Gastroesophageal sphincter (tissue), 4 donors: ENCODE data around the gene RECQL5. TPM values are rescaled to one million over a fixed set of nuclear protein-coding genes. Genes with fewer than 3 reads are reported as not detected.

Experiments
- ATAC-seq: fragments of 150-250 bp; one replicate; pipeline ENCODE4 v1.9.1; 2016; ENCODE audit warnings: mild to moderate bottlenecking, moderate library complexity
- H3K27ac ChIP-seq, 4 donors: fragments of 200-600 bp; sonication (generic) in 3 of 4; 1 replicate in 3 of 4; 2 replicates in 1 of 4; pipeline ENCODE4 v1.5.1; 2016 to 2019
- H3K27me3 ChIP-seq: fragments of 200-600 bp; sonication (generic); one replicate; pipeline ENCODE4 v1.5.1; 2019
- H3K36me3 ChIP-seq, 2 donors: fragments of 200-600 bp; sonication (generic); one replicate each; pipeline ENCODE4 v1.5.1; 2019; ENCODE audit warnings: control low read depth in 1 of 2
- H3K4me1 ChIP-seq, 3 donors: fragments of 200-600 bp; sonication (generic); 1 replicate in 2 of 3; 2 replicates in 1 of 3; pipeline ENCODE4 v1.5.1; 2016 to 2019; ENCODE audit warnings: control low read depth in 2 of 3
- H3K4me3 ChIP-seq, 2 donors: fragments of 200-600 bp; sonication (generic); one replicate each; pipeline ENCODE4 v1.5.1; 2019; ENCODE audit warnings: mild to moderate bottlenecking in 1 of 2, moderate library complexity in 1 of 2
- H3K9me3 ChIP-seq, 3 donors: fragments of 200-600 bp; sonication (generic); one replicate each; pipeline ENCODE4 v1.5.1; 2017 to 2019; ENCODE audit warnings: control low read depth in 2 of 3
- CTCF ChIP-seq, 4 experiments: fragments of 200-600 bp in 2 of 4; fragments of 450-650 bp in 2 of 4; sonication (generic) in 1 of 4; IDR thresholded peaks; one replicate each; pipeline ENCODE4 v1.5.1; 2017 to 2019; ENCODE audit warnings: antibody characterized with exemption in 4 of 4, mild to moderate bottlenecking in 2 of 4, moderate library complexity in 2 of 4
- EP300 ChIP-seq: sonication (generic); formaldehyde crosslinking; IDR thresholded peaks from one replicate; pipeline ENCODE4 v1.6.1; 2017; ENCODE audit warnings: antibody characterized with exemption, mild to moderate bottlenecking
- POLR2A ChIP-seq, 2 donors: fragments of 450-650 bp; IDR thresholded peaks; one replicate each; pipeline ENCODE4 v1.6.1; 2017; ENCODE audit warnings: antibody characterized with exemption in 2 of 2, mild to moderate bottlenecking in 2 of 2, moderate library complexity in 1 of 2
- POLR2AphosphoS5 ChIP-seq: sonication (generic); formaldehyde crosslinking; IDR thresholded peaks from one replicate; pipeline ENCODE4 v1.6.1; 2017; ENCODE audit warnings: antibody characterized with exemption
- WGBS, 2 donors: methylation state at CpG; one replicate each; pipeline ENCODE4 v1.1.5; 2018; ENCODE audit warnings: low coverage in 1 of 2; 5-methylcytosine and 5-hydroxymethylcytosine counted together
- total RNA-seq, 4 donors: library from RNA; depleted of rRNA; stranded (reverse); fragments of >200 nt; gene quantifications; one replicate each; pipeline ENCODE4 v1.1.0, GENCODE V29; 2016

RECQL5 gene
- total RNA-seq, 4 donors from 2014 or later: 6.4 to 15.1 (median 13.6) TPM

DNA sequence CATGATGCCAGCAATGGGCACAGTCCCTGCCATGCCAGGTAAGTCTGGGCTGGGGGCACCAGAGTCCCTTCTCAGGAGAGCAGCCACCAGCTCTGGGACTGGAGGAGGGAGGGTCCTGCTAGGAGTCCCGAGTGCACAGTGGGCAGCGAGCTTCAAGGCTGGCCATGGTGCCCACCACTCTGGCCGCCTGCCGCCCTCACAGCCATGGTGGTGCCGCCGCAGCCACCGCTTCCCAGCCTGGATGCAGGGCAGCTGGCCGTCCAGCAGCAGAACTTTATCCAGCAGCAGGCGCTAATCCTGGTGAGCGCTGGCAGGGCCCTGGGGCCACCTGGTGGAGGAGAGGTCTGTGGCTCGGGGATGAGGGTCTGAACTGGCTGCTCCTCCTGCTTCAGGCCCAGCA is 51.7 kb downstream of the RECQL5 start:
- Histone ChIP-seq H3K4me1 (no peaks in the 10 kb centered on the region), H3K9me3 (no peaks in the 10 kb centered on the region), H3K27ac (no peak overlapping the region), H3K4me3 (no peak overlapping the region), H3K27me3 (no peaks in the 10 kb centered on the region), H3K36me3 (peaks cover 0 to 97% of the 10 kb centered on the region in 2 donors)
- TF ChIP-seq POLR2A (IDR thresholded peaks at IDR 0.05) (no peak), EP300 (no peak), POLR2AphosphoS5 (no peak), CTCF (IDR thresholded peaks at IDR 0.05) (no peak)
- ATAC-seq: no peak
- no CpG with 5 or more reads among the region's 11 CpGs for WGBS, 2 donors

DNA sequence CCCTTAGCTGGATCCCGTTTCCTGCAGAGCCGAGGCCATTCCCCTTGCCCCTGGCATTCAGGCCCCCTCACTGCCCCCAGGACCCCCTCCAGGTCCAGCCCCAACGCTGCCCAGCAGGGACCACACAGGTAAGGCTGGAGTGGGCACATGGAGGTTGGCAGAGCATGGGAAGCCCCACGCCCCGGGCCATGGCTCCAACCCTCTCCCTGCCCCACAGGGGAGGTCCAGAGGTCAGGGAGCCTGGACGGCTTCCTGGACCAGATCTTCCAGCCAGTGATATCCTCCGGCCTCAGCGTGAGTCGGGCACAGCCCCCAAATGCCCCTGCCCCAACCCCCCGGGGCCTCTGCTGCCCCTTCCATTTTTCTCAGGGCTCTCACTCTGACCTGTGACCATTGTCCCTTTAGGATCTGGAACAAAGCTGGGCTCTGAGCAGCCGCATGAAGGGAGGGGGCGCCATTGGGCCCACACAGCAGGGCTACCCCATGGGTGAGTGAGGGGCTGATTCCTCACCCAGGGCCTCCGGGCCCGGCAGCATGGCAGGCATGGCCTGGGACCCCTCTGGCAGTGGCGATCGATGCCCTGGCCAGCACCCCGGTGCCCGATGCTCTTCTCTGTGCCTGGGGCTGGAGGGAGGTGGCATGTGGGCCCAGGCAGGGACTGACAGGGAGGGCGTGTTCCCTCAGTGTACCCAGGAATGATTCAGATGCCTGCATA is 52.2 kb downstream of the RECQL5 start:
- 80% methylated on average over 2 of the region's 19 CpGs; no CpG with 5 or more reads in 1 of the 2 donors for WGBS, 2 donors
- no peak overlapping the region for H3K4me3 ChIP-seq
- ATAC-seq: no peak
- H3K9me3 ChIP-seq: no peaks in the 10 kb centered on the region
- no peaks in the 10 kb centered on the region for H3K4me1 ChIP-seq
- H3K27me3 ChIP-seq: no peaks in the 10 kb centered on the region
- H3K27ac ChIP-seq: no peak overlapping the region
- TF ChIP-seq POLR2AphosphoS5: no peak
- no peak for TF ChIP-seq EP300
- peaks cover 0 to 97% of the 10 kb centered on the region in 2 donors for H3K36me3 ChIP-seq

- H3K9me3 ChIP-seq: no peaks in the 10 kb centered on the region
- H3K4me1 ChIP-seq: no peaks in the 10 kb centered on the region
- no peaks in the 10 kb centered on the region for H3K27me3 ChIP-seq
- no peak overlapping the region for H3K4me3 ChIP-seq
- ATAC-seq: no peak
- peaks cover 0 to 90% of the 10 kb centered on the region in 2 donors for H3K36me3 ChIP-seq
- WGBS, 2 donors: 60 to 75% methylated on average over 1 to 2 of the region's 12 CpGs
- H3K27ac ChIP-seq: no peak overlapping the region
- TF ChIP-seq CTCF (IDR thresholded peaks at IDR 0.05): no peak
- no peak for TF ChIP-seq POLR2A (IDR thresholded peaks at IDR 0.05)
- TF ChIP-seq EP300: no peak
- no peak for TF ChIP-seq POLR2AphosphoS5
These were observed 52.9 kb downstream of the RECQL5 start for GRCh38 chr17:75614006-75614405.

DNA sequence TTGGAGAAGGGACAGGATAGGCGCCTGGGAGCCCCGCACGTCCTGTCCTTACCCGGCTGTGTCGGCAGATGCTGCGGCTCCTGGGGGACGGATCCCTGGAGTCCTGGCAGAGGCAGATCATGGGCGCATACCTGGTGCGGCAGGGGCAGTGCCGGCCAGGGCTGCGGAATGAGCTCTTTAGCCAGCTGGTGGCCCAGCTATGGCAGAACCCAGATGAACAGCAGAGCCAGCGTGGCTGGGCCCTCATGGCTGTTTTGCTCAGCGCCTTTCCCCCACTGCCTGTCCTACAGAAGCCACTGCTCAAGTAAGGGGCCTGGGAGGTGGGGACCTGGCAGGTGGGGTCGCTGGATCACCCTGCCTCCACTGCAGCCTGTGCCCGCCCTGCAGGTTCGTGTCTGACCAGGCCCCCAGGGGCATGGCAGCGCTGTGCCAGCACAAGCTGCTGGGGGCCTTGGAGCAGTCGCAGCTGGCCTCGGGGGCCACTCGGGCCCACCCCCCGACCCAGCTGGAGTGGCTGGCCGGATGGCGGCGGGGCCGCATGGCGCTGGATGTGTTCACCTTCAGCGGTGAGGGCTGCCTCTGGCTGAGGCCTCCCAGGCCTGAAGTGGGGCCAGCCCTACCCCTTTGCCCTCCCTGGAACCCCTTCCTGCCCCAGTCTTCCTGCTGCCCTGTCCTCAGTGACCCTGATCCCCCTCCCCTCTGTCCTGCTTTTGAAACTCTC is 53.9 kb downstream of the RECQL5 start:
- Histone ChIP-seq H3K27me3 (no peaks in the 10 kb centered on the region), H3K36me3 (peaks cover 0 to 84% of the 10 kb centered on the region in 2 donors), H3K27ac (no peak overlapping the region), H3K4me3 (no peak overlapping the region), H3K9me3 (no peaks in the 10 kb centered on the region), H3K4me1 (no peaks in the 10 kb centered on the region)
- TF ChIP-seq EP300 (no peak), POLR2A (IDR thresholded peaks at IDR 0.05) (no peak), CTCF (IDR thresholded peaks at IDR 0.05) (no peak), POLR2AphosphoS5 (no peak)
- no CpG with 5 or more reads among the region's 27 CpGs for WGBS, 2 donors
- ATAC-seq: no peak

- Histone ChIP-seq H3K36me3 (peaks cover 0 to 75% of the 10 kb centered on the region in 2 donors), H3K27me3 (no peaks in the 10 kb centered on the region), H3K4me1 (no peaks in the 10 kb centered on the region), H3K27ac (no peak overlapping the region), H3K4me3 (no peak overlapping the region), H3K9me3 (no peaks in the 10 kb centered on the region)
- ATAC-seq: no peak
- TF ChIP-seq POLR2A (IDR thresholded peaks at IDR 0.05): no peak
- no peak for TF ChIP-seq CTCF (IDR thresholded peaks at IDR 0.05)
- no peak for TF ChIP-seq EP300
- TF ChIP-seq POLR2AphosphoS5: no peak
- WGBS, 2 donors: 89 to 97% methylated on average over 6 to 12 of the region's 20 CpGs
These were observed 55.0 kb downstream of the RECQL5 start for GRCh38 chr17:75611851-75612429.
